Cerebellar nuclear complex (tissue), 1 donor: ENCODE results near the gene FAM13A.
"Not testable (repeated sequence)": the region's sequence is repeated elsewhere in the genome, so short reads cannot be mapped to it uniquely, and the experiment has no call there.

Experiments used
- DNase-seq, 2 experiments: peaks; one replicate each; lab custom pipeline; 2025; lab: John Stamatoyannopoulos, UW

FAM13A gene

GRCh38 chr4:88900432-88900831 lies 156.6 kb downstream of the FAM13A start:
- DNase-seq = no peak

GRCh38 chr4:88897752-88898151 lies 159.2 kb downstream of the FAM13A start:
- DNase-seq = no peak

- DNase-seq = no peak
These were observed 159.8 kb downstream of the FAM13A start for GRCh38 chr4:88897180-88897579.

- DNase-seq = no peak
These were observed 163.0 kb downstream of the FAM13A start for GRCh38 chr4:88893961-88894360.

- no peak for DNase-seq
These were observed 164.3 kb downstream of the FAM13A start for GRCh38 chr4:88892646-88893045.

GRCh38 chr4:88891636-88892035 lies 165.3 kb downstream of the FAM13A start:
- DNase-seq = no peak

- DNase-seq = not testable (repeated sequence)
These were observed 169.6 kb downstream of the FAM13A start for GRCh38 chr4:88887409-88887808.

GRCh38 chr4:88881227-88881569 lies 175.8 kb downstream of the FAM13A start:
- no peak for DNase-seq

GRCh38 chr4:88880501-88881226 lies 176.3 kb downstream of the FAM13A start:
- no peak for DNase-seq

- DNase-seq = no peak
These were observed 177.0 kb downstream of the FAM13A start for GRCh38 chr4:88879991-88880390.

GRCh38 chr4:88878642-88879041 lies 178.3 kb downstream of the FAM13A start:
- no peak for DNase-seq

- DNase-seq = no peak
These were observed 186.6 kb downstream of the FAM13A start for GRCh38 chr4:88870428-88870827.

GRCh38 chr4:88868510-88868909 lies 188.5 kb downstream of the FAM13A start:
- no peak for DNase-seq

GRCh38 chr4:88866862-88867550 lies 190.0 kb downstream of the FAM13A start:
- no peak for DNase-seq

GRCh38 chr4:88865466-88865865 lies 191.5 kb downstream of the FAM13A start:
- no peak for DNase-seq

GRCh38 chr4:88865046-88865445 lies 191.9 kb downstream of the FAM13A start:
- no peak for DNase-seq

GRCh38 chr4:88860586-88860985 lies 196.4 kb downstream of the FAM13A start:
- DNase-seq = no peak

- DNase-seq = no peak
These were observed 197.7 kb downstream of the FAM13A start for GRCh38 chr4:88859191-88859812.

- DNase-seq = no peak
These were observed 198.2 kb downstream of the FAM13A start for GRCh38 chr4:88858752-88859151.

- no peak for DNase-seq
These were observed 199.4 kb downstream of the FAM13A start for GRCh38 chr4:88857588-88857987.

GRCh38 chr4:88854481-88854880 lies 202.5 kb downstream of the FAM13A start:
- DNase-seq = no peak

- DNase-seq = not testable (repeated sequence)
These were observed 203.4 kb downstream of the FAM13A start for GRCh38 chr4:88853583-88853982.

GRCh38 chr4:88846206-88846790 lies 210.7 kb downstream of the FAM13A start:
- no peak for DNase-seq
